ENCODE data around the gene AATF. TPM values are rescaled to one million over a fixed set of nuclear protein-coding genes. Genes with fewer than 3 reads are reported as not detected.

Gene AATF
- total RNA-seq, 1 donor from 2014 or later, result 22.5 TPM

- no peak overlapping the region for H3K27ac Mint-ChIP-seq (ENCODE audit: unreplicated experiment)
- peaks cover 26% of the 10 kb centered on the region for H3K4me1 Mint-ChIP-seq (ENCODE audit: low read depth, unreplicated experiment)
- H3K36me3 Mint-ChIP-seq (ENCODE audit: unreplicated experiment), result no peaks in the 10 kb centered on the region
- no peak for TF ChIP-seq CTCF (IDR thresholded peaks at IDR 0.05; ENCODE audit: partially characterized antibody, unreplicated experiment)
- no peak for DNase-seq
- H3K27me3 Mint-ChIP-seq (ENCODE audit: unreplicated experiment), result peaks cover 2% of the 10 kb centered on the region
- no peak overlapping the region for H3K4me3 Mint-ChIP-seq (ENCODE audit: unreplicated experiment)
- H3K9me3 Mint-ChIP-seq (ENCODE audit: unreplicated experiment), result no peaks in the 10 kb centered on the region
Observed at GRCh38 chr17:37050920-37051319, 102.2 kb downstream of the AATF start.

DNA sequence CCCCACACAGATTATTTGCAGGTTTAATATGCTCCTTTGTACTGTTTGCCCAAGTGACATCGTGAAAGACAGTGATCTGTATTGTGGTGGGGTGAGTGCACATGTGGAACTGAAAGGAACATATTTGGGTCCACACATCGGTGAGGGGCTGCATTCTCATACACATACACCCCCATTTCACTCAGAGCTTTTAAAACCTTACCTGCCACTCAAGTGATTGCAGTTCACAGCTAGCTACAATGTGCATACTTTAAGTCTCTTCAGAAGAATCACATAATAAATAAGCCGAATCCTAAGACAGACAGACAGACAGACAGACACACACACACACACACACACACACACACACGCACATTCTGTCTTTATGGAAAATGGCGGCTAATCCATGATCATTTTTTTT, 102.6 kb downstream of the AATF start:
- Mint-ChIP-seq H3K27ac (ENCODE audit: unreplicated experiment) (no peak overlapping the region), H3K4me1 (ENCODE audit: low read depth, unreplicated experiment) (peaks cover 27% of the 10 kb centered on the region), H3K9me3 (ENCODE audit: unreplicated experiment) (no peaks in the 10 kb centered on the region), H3K27me3 (ENCODE audit: unreplicated experiment) (peaks cover 2% of the 10 kb centered on the region), H3K4me3 (ENCODE audit: unreplicated experiment) (no peak overlapping the region), H3K36me3 (ENCODE audit: unreplicated experiment) (no peaks in the 10 kb centered on the region)
- DNase-seq, result no peak
- no peak for TF ChIP-seq CTCF (IDR thresholded peaks at IDR 0.05; ENCODE audit: partially characterized antibody, unreplicated experiment)

GRCh38 chr17:37051833-37052232, 103.1 kb downstream of the AATF start:
- Mint-ChIP-seq H3K4me3 (ENCODE audit: unreplicated experiment) (no peak overlapping the region), H3K4me1 (ENCODE audit: low read depth, unreplicated experiment) (peaks cover 26% of the 10 kb centered on the region), H3K36me3 (ENCODE audit: unreplicated experiment) (no peaks in the 10 kb centered on the region), H3K9me3 (ENCODE audit: unreplicated experiment) (no peaks in the 10 kb centered on the region), H3K27ac (ENCODE audit: unreplicated experiment) (no peak overlapping the region), H3K27me3 (ENCODE audit: unreplicated experiment) (peaks cover 2% of the 10 kb centered on the region)
- no peak for DNase-seq
- TF ChIP-seq CTCF (IDR thresholded peaks at IDR 0.05; ENCODE audit: partially characterized antibody, unreplicated experiment), result no peak

DNA sequence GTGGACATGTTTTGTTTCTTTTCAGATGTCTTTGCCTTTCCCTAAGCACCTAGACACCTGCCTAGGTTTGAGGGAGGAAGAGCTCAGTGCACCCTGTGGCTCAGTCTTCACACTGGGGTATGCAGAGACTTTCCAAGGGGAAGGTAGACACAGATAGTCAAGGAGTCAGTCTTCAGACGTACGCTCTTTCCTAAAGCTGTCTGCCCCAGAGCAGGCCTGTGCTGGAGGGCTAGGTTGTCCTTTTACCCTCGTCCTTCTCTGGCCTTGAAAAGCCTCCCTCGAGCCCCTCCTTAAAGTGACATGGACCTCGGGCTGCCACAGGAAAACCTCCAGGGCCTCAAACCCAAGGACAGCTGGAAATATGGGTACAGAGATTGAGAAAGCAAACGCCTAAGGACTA, 103.7 kb downstream of the AATF start:
- no peaks in the 10 kb centered on the region for H3K9me3 Mint-ChIP-seq (ENCODE audit: unreplicated experiment)
- no peak overlapping the region for H3K27ac Mint-ChIP-seq (ENCODE audit: unreplicated experiment)
- DNase-seq, result no peak
- H3K4me3 Mint-ChIP-seq (ENCODE audit: unreplicated experiment), result no peak overlapping the region
- H3K36me3 Mint-ChIP-seq (ENCODE audit: unreplicated experiment), result no peaks in the 10 kb centered on the region
- H3K4me1 Mint-ChIP-seq (ENCODE audit: low read depth, unreplicated experiment), result peaks cover 21% of the 10 kb centered on the region
- no peak for TF ChIP-seq CTCF (IDR thresholded peaks at IDR 0.05; ENCODE audit: partially characterized antibody, unreplicated experiment)
- H3K27me3 Mint-ChIP-seq (ENCODE audit: unreplicated experiment), result peaks cover 2% of the 10 kb centered on the region

DNA sequence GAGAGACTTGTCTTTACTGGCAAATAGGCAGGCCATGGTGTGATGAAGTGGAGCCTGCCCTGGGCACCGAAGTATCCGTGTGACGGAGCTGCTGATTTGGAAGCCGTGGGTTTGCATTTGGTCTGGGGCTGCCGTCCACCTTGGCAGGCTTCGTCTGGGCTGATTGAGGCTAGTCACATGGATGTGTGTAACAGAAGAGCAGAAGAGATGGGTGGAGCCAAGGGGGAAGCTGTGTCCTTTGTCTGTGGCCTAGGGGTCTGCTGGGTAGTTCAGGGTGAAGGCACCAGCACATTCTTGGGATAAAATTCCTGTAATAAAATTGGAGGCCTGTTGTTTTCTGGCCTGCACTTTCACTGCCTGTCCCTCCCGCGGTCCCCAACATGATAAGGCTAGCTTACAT, 106.1 kb downstream of the AATF start:
- Mint-ChIP-seq H3K9me3 (ENCODE audit: unreplicated experiment) (no peaks in the 10 kb centered on the region), H3K4me1 (ENCODE audit: low read depth, unreplicated experiment) (peaks cover 18% of the 10 kb centered on the region), H3K27ac (ENCODE audit: unreplicated experiment) (no peak overlapping the region), H3K27me3 (ENCODE audit: unreplicated experiment) (no peaks in the 10 kb centered on the region), H3K4me3 (ENCODE audit: unreplicated experiment) (no peak overlapping the region), H3K36me3 (ENCODE audit: unreplicated experiment) (no peaks in the 10 kb centered on the region)
- TF ChIP-seq CTCF (IDR thresholded peaks at IDR 0.05; ENCODE audit: partially characterized antibody, unreplicated experiment), result no peak
- DNase-seq, result no peak
